MCF 10A (cell line): ENCODE data around the gene HIGD2A. TPM values are rescaled to one million over a fixed set of nuclear protein-coding genes. Genes with fewer than 3 reads are reported as not detected.

ENCODE experiments used
- BruUV-seq: library from RNA; stranded (reverse); fragments of 400-500 nt; replicated peaks from 2 replicates; lab custom pipeline; 2021; lab: Mats Ljungman, UMichigan
- CTCF ChIA-PET: fragments of 300-600 bp; sonication (Branson Sonifier 250); formaldehyde crosslinking; extraction: SDS; loops from one replicate; lab custom pipeline; 2021; ENCODE audit warnings: antibody characterized with exemption, inconsistent platforms; lab: Yijun Ruan, JAX
- POLR2A ChIA-PET: fragments of 300-600, 350-650 bp; sonication (Branson Sonifier 250); formaldehyde crosslinking; extraction: SDS; loops from one replicate; lab custom pipeline; 2020; ENCODE audit warnings: antibody characterized with exemption, inconsistent platforms; lab: Yijun Ruan, JAX
- DNase-seq: peaks from one replicate; pipeline ENCODE4 v3.0.0-alpha.2; 2018; ENCODE audit not compliant: unreplicated experiment
- H3K27ac Mint-ChIP-seq: one replicate; pipeline ENCODE4 v1.8.0; 2022; ENCODE audit warnings: mild to moderate bottlenecking, low read depth, mixed read lengths; ENCODE audit not compliant: unreplicated experiment
- H3K27me3 Mint-ChIP-seq: one replicate; pipeline ENCODE4 v1.8.0; 2022; ENCODE audit warnings: mixed read lengths; ENCODE audit not compliant: insufficient read depth, unreplicated experiment
- H3K36me3 Mint-ChIP-seq: one replicate; pipeline ENCODE4 v1.8.0; 2022; ENCODE audit warnings: mild to moderate bottlenecking, moderate library complexity, mixed read lengths; ENCODE audit not compliant: insufficient read depth, unreplicated experiment
- H3K4me1 Mint-ChIP-seq: one replicate; pipeline ENCODE4 v1.8.0; 2022; ENCODE audit warnings: mixed read lengths; ENCODE audit not compliant: insufficient read depth, unreplicated experiment
- H3K4me3 Mint-ChIP-seq: one replicate; pipeline ENCODE4 v1.8.0; 2022; ENCODE audit warnings: mild to moderate bottlenecking, moderate library complexity, mixed read lengths; ENCODE audit not compliant: unreplicated experiment
- H3K9me3 Mint-ChIP-seq: one replicate; pipeline ENCODE4 v1.8.0; 2022; ENCODE audit warnings: mixed read lengths; ENCODE audit not compliant: unreplicated experiment
- intact Hi-C: fragments of 100-400 bp; cut with micrococcal nuclease; formaldehyde crosslinking; loops from 2 replicates; pipeline ENCODE4 v1.14.1; 2022
- total RNA-seq: library from RNA; stranded (reverse); gene quantifications from 2 replicates; pipeline ENCODE4 v1.2.3, GENCODE V29; 2022
- TF ChIP-seq, protein P1 (sequence below): fragments of 200-600 bp; IDR thresholded peaks from one replicate; pipeline ENCODE4 v1.8.0; 2022; ENCODE audit warnings: antibody characterized with exemption, mild to moderate bottlenecking; ENCODE audit not compliant: unreplicated experiment

The HIGD2A gene
- total RNA-seq, 1 experiment from 2014 or later: 196 TPM

DNA sequence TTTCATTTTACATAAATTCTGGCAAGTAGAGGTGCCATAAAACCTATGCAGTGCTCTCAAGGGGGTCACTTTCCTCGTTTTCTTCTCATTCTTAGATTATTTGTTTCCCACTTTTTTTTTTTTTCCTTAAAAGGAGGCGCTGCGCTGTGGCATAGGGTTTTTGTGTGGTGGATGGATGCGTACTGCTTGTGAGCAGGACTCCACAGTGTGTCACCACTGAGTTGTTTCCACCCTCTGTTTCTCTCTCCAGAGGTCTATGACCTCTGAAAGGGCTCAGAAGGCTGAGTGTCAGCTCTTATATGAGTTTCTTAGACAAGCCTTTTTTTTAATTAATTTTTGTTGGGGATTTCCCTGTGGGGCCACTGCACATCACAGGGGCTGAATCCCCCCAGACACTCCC lies 41.4 kb downstream of the HIGD2A start:
- Mint-ChIP-seq H3K4me3 (no peak overlapping the region), H3K27me3 (no peaks in the 10 kb centered on the region), H3K36me3 (no peaks in the 10 kb centered on the region), H3K9me3 (no peaks in the 10 kb centered on the region), H3K27ac (no peak overlapping the region), H3K4me1 (peaks cover 11% of the 10 kb centered on the region)
- POLR2A ChIA-PET: interaction anchor here (0.5 to 2.6 kb wide), 9 partner anchors 9 to 609 kb away, joined by 3 to 13 read pairs (median 4); partner anchors contain the start of gene FAF2
- TF ChIP-seq, protein P1, sequence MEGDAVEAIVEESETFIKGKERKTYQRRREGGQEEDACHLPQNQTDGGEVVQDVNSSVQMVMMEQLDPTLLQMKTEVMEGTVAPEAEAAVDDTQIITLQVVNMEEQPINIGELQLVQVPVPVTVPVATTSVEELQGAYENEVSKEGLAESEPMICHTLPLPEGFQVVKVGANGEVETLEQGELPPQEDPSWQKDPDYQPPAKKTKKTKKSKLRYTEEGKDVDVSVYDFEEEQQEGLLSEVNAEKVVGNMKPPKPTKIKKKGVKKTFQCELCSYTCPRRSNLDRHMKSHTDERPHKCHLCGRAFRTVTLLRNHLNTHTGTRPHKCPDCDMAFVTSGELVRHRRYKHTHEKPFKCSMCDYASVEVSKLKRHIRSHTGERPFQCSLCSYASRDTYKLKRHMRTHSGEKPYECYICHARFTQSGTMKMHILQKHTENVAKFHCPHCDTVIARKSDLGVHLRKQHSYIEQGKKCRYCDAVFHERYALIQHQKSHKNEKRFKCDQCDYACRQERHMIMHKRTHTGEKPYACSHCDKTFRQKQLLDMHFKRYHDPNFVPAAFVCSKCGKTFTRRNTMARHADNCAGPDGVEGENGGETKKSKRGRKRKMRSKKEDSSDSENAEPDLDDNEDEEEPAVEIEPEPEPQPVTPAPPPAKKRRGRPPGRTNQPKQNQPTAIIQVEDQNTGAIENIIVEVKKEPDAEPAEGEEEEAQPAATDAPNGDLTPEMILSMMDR: no peak
- no peak for DNase-seq
- CTCF ChIA-PET: interaction anchor here (1.1 to 1.7 kb wide), 3 partner anchors 9 to 16 kb away, joined by 3 to 13 read pairs (median 3); no protein-coding TSS in a partner anchor
- BruUV-seq: no TSS peak
- intact Hi-C loops: no loop called here

DNA sequence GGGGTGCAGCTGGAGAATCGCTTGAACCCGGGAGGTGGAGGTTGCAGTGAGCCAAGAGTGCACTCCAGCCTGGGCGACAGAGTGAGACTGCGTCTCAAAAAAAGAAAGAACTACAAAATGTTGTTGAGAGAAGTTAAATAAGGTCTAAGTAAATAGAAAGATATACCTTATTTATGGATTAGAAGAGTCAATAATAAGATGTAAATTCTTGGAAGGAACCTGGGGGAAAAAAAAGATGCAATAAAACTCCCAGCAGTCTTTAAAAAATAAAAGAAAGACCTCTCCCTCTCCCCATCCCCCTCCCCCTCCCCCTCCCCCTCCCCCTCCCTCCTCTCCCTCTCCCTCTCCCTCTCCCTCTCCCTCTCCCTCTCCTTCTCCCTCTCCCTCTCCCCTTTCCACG lies 44.2 kb downstream of the HIGD2A start:
- no peak for DNase-seq
- intact Hi-C loops: no loop called here
- H3K27ac Mint-ChIP-seq: no peak overlapping the region
- peaks cover 15% of the 10 kb centered on the region for H3K4me1 Mint-ChIP-seq
- no peaks in the 10 kb centered on the region for H3K27me3 Mint-ChIP-seq
- ChIA-PET CTCF (no interaction called here), POLR2A (interaction anchor here (2.6 kb wide), 1 partner anchor 16 kb away, joined by 13 read pairs; the partner anchor contains the start of gene FAF2)
- H3K4me3 Mint-ChIP-seq: no peak overlapping the region
- TF ChIP-seq, protein P1: no peak
- no TSS peak for BruUV-seq
- no peaks in the 10 kb centered on the region for H3K36me3 Mint-ChIP-seq
- no peaks in the 10 kb centered on the region for H3K9me3 Mint-ChIP-seq

DNA sequence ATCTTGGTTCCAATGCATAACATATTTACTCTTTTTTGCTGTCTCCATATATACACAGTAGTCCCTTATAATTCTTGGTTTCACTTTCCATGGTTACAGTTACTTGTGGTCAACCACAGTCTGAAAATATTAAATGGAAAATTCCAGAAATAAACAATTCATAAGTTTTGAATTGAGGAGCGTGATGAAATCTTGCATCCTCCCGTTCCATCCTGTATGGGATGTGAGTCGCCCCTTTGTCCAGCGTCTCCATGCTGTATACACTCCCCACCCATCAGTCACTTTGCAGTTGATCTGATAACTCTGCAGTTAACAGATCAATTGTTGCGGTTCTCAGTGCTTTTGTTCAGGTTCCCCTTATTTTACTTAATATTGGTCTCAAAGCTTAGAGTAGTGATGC lies 48.1 kb downstream of the HIGD2A start:
- BruUV-seq: no TSS peak
- H3K27me3 Mint-ChIP-seq: no peaks in the 10 kb centered on the region
- POLR2A ChIA-PET: interaction anchor here (1.1 to 2.3 kb wide), 3 partner anchors 9 to 102 kb away, joined by 3 to 11 read pairs (median 4); partner anchors contain the start of gene FAF2
- TF ChIP-seq, protein P1: no peak
- H3K27ac Mint-ChIP-seq: no peak overlapping the region
- no peaks in the 10 kb centered on the region for H3K36me3 Mint-ChIP-seq
- peak overlapping the region; percentile 43 for H3K4me3 Mint-ChIP-seq
- no peaks in the 10 kb centered on the region for H3K9me3 Mint-ChIP-seq
- DNase-seq: peak; percentile 19
- CTCF ChIA-PET: interaction anchor here (0.6 kb wide), 2 partner anchors 65 to 729 kb away, joined by 3 to 4 read pairs; no protein-coding TSS in a partner anchor
- intact Hi-C loops: no loop called here
- peaks cover 13% of the 10 kb centered on the region for H3K4me1 Mint-ChIP-seq

DNA sequence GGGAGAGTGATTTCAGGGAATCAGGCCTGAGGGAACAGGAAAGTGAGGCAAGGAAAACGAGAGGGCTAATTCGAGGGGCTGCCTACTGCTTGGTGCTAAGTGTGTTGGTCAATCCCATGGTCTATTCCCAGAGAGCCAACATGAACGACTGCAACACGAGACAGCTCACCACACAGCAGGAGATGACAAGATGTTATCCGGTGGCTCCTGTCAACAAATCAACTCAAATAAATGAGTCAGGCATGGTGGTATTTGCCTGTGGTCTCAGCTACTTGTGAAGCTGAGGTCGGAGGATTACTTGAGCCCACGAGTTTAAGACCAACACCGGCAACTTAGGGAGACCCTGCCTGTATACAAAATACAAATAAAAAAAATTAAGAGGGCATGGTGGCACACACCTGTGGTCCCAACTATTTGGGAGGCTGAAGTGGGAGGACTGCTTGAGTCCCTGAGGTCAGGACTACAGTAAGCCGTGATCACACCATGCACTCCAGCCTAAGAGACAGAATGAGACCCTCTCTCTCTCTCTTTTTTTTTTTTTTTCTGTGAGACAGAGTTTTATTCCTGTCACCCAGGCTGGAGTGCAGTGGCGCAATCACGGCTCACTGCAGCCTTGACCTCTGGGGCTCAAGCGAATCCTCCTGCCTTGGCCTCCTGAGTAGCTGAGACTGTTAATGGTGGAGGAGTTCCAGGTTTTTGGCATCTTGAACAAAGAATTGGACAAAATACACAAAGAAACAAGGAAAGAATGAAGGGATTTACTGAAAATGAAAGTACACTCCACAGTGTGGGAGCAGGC lies 50.6 kb downstream of the HIGD2A start:
- TF ChIP-seq, protein P1: no peak
- CTCF ChIA-PET: interaction anchor here (0.7 to 1.5 kb wide), 5 partner anchors 8 to 135 kb away, joined by 3 to 4 read pairs (median 4); no protein-coding TSS in a partner anchor
- Mint-ChIP-seq H3K9me3 (no peaks in the 10 kb centered on the region), H3K27me3 (no peaks in the 10 kb centered on the region), H3K36me3 (no peaks in the 10 kb centered on the region), H3K27ac (no peak overlapping the region), H3K4me1 (peaks cover 13% of the 10 kb centered on the region), H3K4me3 (no peak overlapping the region)
- POLR2A ChIA-PET: interaction anchor here (1.4 to 2.2 kb wide), 5 partner anchors 9 to 98 kb away, joined by 3 to 9 read pairs (median 4); partner anchors contain the start of genes FAF2 and RNF44
- peak; percentile 73 for DNase-seq
- intact Hi-C loops: no loop called here
- no TSS peak for BruUV-seq
